ENCODE measurements around the gene SASH1. TPM values are rescaled to one million over a fixed set of nuclear protein-coding genes. Genes with fewer than 3 reads are reported as not detected.

SASH1 gene
- total RNA-seq, 1 experiment from 2014 or later, result 33.2 TPM

- no CpG with 5 or more reads among the region's 6 CpGs for WGBS (ENCODE audit: extremely low coverage, insufficient read length, low lambda C conversion rate)
- H3K23me2 ChIP-seq (ENCODE audit: insufficient read length, low read depth, low read length, poor library complexity, severe bottlenecking), result no peaks in the 10 kb centered on the region
- no peak overlapping the region for H2BK120ac ChIP-seq (ENCODE audit: low read depth, low read length, poor library complexity, severe bottlenecking)
- DNase-seq, result no peak
- no peak overlapping the region for H4K8ac ChIP-seq (replicated peaks; ENCODE audit: insufficient read length, low read depth, low read length)
- H2AFZ ChIP-seq (ENCODE audit: low read length), result no peak overlapping the region
- H3K4me3 Mint-ChIP-seq, result no peak overlapping the region
- no peaks in the 10 kb centered on the region for H4K20me1 ChIP-seq (ENCODE audit: control insufficient read depth, insufficient read depth, insufficient read length)
- no peak overlapping the region for H3K18ac ChIP-seq (ENCODE audit: insufficient read length, low read depth, low read length)
- H2BK12ac ChIP-seq (ENCODE audit: insufficient read length, low read depth, low read length), result no peak overlapping the region
- H4K5ac ChIP-seq (ENCODE audit: insufficient read length, low read depth, low read length), result no peak overlapping the region
- H3K23ac ChIP-seq (ENCODE audit: insufficient read length, low read depth, low read length), result no peak overlapping the region
- H3K9ac ChIP-seq (ENCODE audit: extremely low read depth, insufficient read length, low read length), result no peak overlapping the region
- no peak overlapping the region for H3K27ac Mint-ChIP-seq
- H3K9me3 ChIP-seq (ENCODE audit: control insufficient read depth, low read depth, low read length), result no peaks in the 10 kb centered on the region
- no peak overlapping the region for H2BK20ac ChIP-seq (ENCODE audit: low read depth, low read length, poor library complexity, severe bottlenecking)
- no peak overlapping the region for H3K4me2 ChIP-seq (ENCODE audit: insufficient read depth, insufficient read length, low read length)
- H4K91ac ChIP-seq (ENCODE audit: insufficient read length, low read depth, low read length), result no peak overlapping the region
- no peak overlapping the region for H3K4ac ChIP-seq (ENCODE audit: low read depth, low read length)
- no peak overlapping the region for H3K14ac ChIP-seq (ENCODE audit: insufficient read depth, low read length)
- no peaks in the 10 kb centered on the region for H3K4me1 ChIP-seq (ENCODE audit: insufficient read depth, low read length)
- H2BK15ac ChIP-seq (ENCODE audit: low read depth, low read length), result no peak overlapping the region
- no peak overlapping the region for H2AK5ac ChIP-seq (ENCODE audit: insufficient read length, low read length)
- no peaks in the 10 kb centered on the region for H3K79me1 ChIP-seq (ENCODE audit: insufficient read depth, low read depth, low read length, poor library complexity, severe bottlenecking)
- no peaks in the 10 kb centered on the region for H3K27me3 Mint-ChIP-seq (ENCODE audit: low read depth)
- H3K9me3 Mint-ChIP-seq, result no peaks in the 10 kb centered on the region
- no peak for TF ChIP-seq CTCF (conservative IDR thresholded peaks at IDR 0.05)
- H2BK5ac ChIP-seq (ENCODE audit: insufficient read length, low read length), result no peak overlapping the region
- no peak overlapping the region for H3K56ac ChIP-seq (ENCODE audit: insufficient read length, low read depth, low read length)
- H3K4me1 Mint-ChIP-seq, result peaks cover 2% of the 10 kb centered on the region in 2 experiments; a peak in 2 of 4 replicates
- H3K79me2 ChIP-seq (ENCODE audit: insufficient read depth, low read length), result no peaks in the 10 kb centered on the region
- peaks cover 29 to 81% (median 65%) of the 10 kb centered on the region in 3 experiments for H3K36me3 Mint-ChIP-seq (ENCODE audit: insufficient read depth in 1 of 3, low read depth in 3 of 3)
- no peaks in the 10 kb centered on the region for H3K27me3 ChIP-seq (ENCODE audit: insufficient read depth, low read length)
- no peak overlapping the region for H3K27ac ChIP-seq (ENCODE audit: insufficient read length, low read depth, low read length)
- H3T11ph ChIP-seq (ENCODE audit: low read length), result no peak overlapping the region
These were observed 200.9 kb downstream of the SASH1 start for GRCh38 chr6:148543540-148543939.
